MV-4-11 (cell line): Measurements from ENCODE around the gene TMEM219.
"Not testable (repeated sequence)": the region's sequence is repeated elsewhere in the genome, so short reads cannot be mapped to it uniquely, and the experiment has no call there.

Experiments used
- DNase-seq: peaks from one replicate; lab custom pipeline; 2025; lab: John Stamatoyannopoulos, UW

Gene TMEM219

GRCh38 chr16:29951625-29952365, 10.1 kb upstream of the TMEM219 start:
- DNase-seq: no peak

GRCh38 chr16:29958756-29959155, 3.1 kb upstream of the TMEM219 start:
- no peak for DNase-seq

GRCh38 chr16:29959293-29959692, 2.6 kb upstream of the TMEM219 start:
- no peak for DNase-seq

GRCh38 chr16:29959821-29960220, 2.1 kb upstream of the TMEM219 start:
- not testable (repeated sequence) for DNase-seq

GRCh38 chr16:29961127-29961478, 776 bp upstream of the TMEM219 start:
- DNase-seq: no peak

- peak; percentile 56 for DNase-seq
Measured at GRCh38 chr16:29962344-29962994, 590 bp downstream of the TMEM219 start.

GRCh38 chr16:29963021-29963743, 1.3 kb downstream of the TMEM219 start:
- DNase-seq: no peak

GRCh38 chr16:29968205-29968604, 6.3 kb downstream of the TMEM219 start:
- DNase-seq: no peak

GRCh38 chr16:29971304-29971703, 9.4 kb downstream of the TMEM219 start:
- DNase-seq: no peak

- DNase-seq: no peak
Measured at GRCh38 chr16:29972500-29972899, 10.6 kb downstream of the TMEM219 start.

- DNase-seq: no peak
Measured at GRCh38 chr16:29972992-29973383, 11.1 kb downstream of the TMEM219 start.

GRCh38 chr16:29973384-29974246, 11.7 kb downstream of the TMEM219 start, which contains the start of gene TAOK2:
Gene TAOK2, plus strand, starts transcription at chr16:29973868. Its CDS starts 3,905 bp downstream, at chr16:29977773.
- DNase-seq: peak; percentile 99

GRCh38 chr16:29974291-29975133, 12.6 kb downstream of the TMEM219 start:
- no peak for DNase-seq

GRCh38 chr16:29975134-29975538, 13.3 kb downstream of the TMEM219 start:
- no peak for DNase-seq

- DNase-seq: no peak
Measured at GRCh38 chr16:29975811-29976511, 14.1 kb downstream of the TMEM219 start.

GRCh38 chr16:29977063-29977825, 15.4 kb downstream of the TMEM219 start:
- no peak for DNase-seq

GRCh38 chr16:29978081-29978480, 16.2 kb downstream of the TMEM219 start:
- no peak for DNase-seq

- no peak for DNase-seq
Measured at GRCh38 chr16:29978564-29979270, 16.8 kb downstream of the TMEM219 start.
